ENCODE data around the gene BET1L. TPM values are rescaled to one million over a fixed set of nuclear protein-coding genes. Genes with fewer than 3 reads are reported as not detected.

BET1L gene
- total RNA-seq, 4 donors from 2014 or later: 25.5 to 33.3 (median 31.6) TPM

DNA sequence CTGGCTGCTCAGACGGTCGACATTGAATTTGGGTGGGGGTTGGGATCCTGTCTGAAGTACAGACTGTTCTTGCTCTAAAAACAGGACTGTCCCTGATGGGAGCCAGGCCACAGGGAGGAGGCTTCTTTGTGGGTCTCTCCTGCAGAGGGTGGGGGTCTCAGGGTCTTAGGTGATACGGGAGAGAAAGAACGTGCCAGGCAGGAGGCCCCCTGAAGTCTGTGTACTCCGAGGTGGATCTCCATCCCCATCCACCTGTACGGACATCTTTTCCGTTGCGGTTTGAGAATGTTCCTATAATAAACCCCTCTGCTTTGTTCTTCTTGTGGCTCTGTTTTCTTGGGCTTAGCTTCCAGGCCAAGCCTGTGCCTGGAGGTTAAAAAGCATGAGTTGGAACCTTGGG is 45.5 kb upstream of the BET1L start:
- TF ChIP-seq POLR2A (IDR thresholded peaks at IDR 0.05): no peak
- TF ChIP-seq, protein P1, sequence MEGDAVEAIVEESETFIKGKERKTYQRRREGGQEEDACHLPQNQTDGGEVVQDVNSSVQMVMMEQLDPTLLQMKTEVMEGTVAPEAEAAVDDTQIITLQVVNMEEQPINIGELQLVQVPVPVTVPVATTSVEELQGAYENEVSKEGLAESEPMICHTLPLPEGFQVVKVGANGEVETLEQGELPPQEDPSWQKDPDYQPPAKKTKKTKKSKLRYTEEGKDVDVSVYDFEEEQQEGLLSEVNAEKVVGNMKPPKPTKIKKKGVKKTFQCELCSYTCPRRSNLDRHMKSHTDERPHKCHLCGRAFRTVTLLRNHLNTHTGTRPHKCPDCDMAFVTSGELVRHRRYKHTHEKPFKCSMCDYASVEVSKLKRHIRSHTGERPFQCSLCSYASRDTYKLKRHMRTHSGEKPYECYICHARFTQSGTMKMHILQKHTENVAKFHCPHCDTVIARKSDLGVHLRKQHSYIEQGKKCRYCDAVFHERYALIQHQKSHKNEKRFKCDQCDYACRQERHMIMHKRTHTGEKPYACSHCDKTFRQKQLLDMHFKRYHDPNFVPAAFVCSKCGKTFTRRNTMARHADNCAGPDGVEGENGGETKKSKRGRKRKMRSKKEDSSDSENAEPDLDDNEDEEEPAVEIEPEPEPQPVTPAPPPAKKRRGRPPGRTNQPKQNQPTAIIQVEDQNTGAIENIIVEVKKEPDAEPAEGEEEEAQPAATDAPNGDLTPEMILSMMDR (IDR thresholded peaks at IDR 0.05): no peak
- no peak for DNase-seq (ENCODE audit: low spot score in 2 of 2)
- whole genome bisulfite sequencing, 2 donors: 81 to 88% methylated on average over 8 of the region's 8 CpGs

DNA sequence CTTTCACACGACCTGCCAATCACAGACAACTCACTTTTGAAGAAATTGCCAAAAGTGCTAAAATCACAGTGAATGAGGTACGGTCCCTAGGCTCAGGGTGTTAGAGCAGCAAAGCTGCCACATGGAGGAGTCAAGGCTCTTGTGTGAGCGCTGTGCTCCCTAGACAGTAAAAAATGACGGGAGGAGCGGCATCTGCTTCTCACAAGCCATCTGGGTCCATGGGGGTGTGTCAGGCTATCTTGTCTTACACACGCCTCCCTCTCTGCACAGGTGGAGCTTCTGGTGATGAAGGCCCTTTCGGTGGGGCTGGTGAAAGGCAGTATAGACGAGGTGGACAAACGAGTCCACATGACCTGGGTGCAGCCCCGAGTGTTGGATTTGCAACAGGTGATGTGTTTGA is 44.4 kb upstream of the BET1L start:
- TF ChIP-seq, protein P1 (IDR thresholded peaks at IDR 0.05): no peak
- no peak for TF ChIP-seq POLR2A (IDR thresholded peaks at IDR 0.05)
- peak in 1 of 2 donors; percentile 68 for DNase-seq (ENCODE audit: low spot score in 2 of 2)
- 77 to 78% methylated on average over 10 of the region's 10 CpGs for WGBS, 2 donors
- intact Hi-C loops (cut with DNase I; ENCODE audit: low total_unique reads): loop anchor here (10.0 kb wide), 1 partner anchor 103 kb away; no protein-coding TSS in a partner anchor
- H3K4me3 ChIP-seq (ENCODE audit: low read depth, poor library complexity, severe bottlenecking): no peak overlapping the region

More for the DNA sequence above, 45.5 kb upstream of the BET1L start:
- no peak overlapping the region for H3K4me3 ChIP-seq (ENCODE audit: low read depth, poor library complexity, severe bottlenecking)
- intact Hi-C loops (cut with DNase I; ENCODE audit: low total_unique reads): loop anchor here (10.0 kb wide), 1 partner anchor 102 kb away; no protein-coding TSS in a partner anchor

DNA sequence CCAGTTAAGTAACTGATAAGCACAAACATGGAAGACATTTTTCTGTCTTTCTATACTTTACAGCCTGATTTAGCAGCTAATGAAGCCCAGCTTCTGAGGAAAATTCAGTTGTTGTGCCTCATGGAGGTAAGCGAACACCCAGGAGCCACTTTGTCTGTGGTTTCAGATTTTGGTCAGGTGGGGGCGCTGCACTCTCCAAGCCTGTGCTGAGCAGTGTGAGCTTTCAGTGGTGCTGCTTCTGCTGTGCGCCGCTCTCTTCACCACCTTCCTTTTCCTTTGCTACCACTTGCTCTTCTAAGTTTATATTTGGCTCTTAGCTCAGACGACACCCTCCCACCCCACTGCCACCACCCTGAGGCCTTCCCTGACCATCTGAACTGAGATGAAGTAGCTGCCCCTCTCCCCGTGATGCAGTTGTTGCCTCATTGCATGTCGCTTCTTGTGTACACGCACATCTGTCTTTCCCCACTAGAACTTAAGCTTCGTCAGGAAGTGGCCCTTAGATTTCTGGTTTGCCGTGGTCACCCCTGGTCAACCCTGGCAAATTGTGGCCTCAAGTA is 43.6 kb upstream of the BET1L start:
- 78 to 82% methylated on average over 10 of the region's 10 CpGs for whole genome bisulfite sequencing, 2 donors
- TF ChIP-seq, protein P1 (IDR thresholded peaks at IDR 0.05): peak in 1 of 3 donors; percentile 10
- TF ChIP-seq POLR2A (IDR thresholded peaks at IDR 0.05): no peak
- no peak overlapping the region for H3K4me3 ChIP-seq (ENCODE audit: low read depth, poor library complexity, severe bottlenecking)
- peak; percentile 53 to 94 for DNase-seq (ENCODE audit: low spot score in 2 of 2)
- intact Hi-C loops (cut with DNase I; ENCODE audit: low total_unique reads): loop anchor here (10.0 kb wide), 1 partner anchor 104 kb away; no protein-coding TSS in a partner anchor

DNA sequence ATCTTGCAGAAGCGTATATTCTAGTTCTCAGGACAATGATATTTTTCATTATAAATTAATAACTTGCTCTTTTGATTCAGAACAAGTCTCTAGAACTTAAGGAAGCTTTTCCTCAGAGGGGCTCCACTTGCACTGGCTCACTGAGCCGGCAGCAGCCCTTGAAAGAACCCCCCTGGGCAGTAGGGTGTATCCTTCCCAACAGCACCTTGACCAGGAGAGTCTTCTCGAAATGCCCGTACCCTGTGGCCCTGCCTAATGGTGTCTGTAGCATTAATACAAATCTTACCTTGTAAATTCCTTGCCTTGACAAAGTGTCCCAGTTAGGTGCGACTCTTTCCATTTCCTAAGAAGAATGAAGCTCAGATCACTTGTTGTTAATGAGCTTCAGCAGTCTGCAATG is 43.1 kb upstream of the BET1L start:
- intact Hi-C loops (cut with DNase I; ENCODE audit: low total_unique reads): loop anchor here (10.0 kb wide), 1 partner anchor 105 kb away; no protein-coding TSS in a partner anchor
- no peak for TF ChIP-seq POLR2A (IDR thresholded peaks at IDR 0.05)
- TF ChIP-seq, protein P1 (IDR thresholded peaks at IDR 0.05): no peak
- no peak for DNase-seq (ENCODE audit: low spot score in 2 of 2)
- 82 to 92% methylated on average over 5 of the region's 5 CpGs for WGBS, 2 donors
- H3K4me3 ChIP-seq (ENCODE audit: low read depth, poor library complexity, severe bottlenecking): no peak overlapping the region

DNA sequence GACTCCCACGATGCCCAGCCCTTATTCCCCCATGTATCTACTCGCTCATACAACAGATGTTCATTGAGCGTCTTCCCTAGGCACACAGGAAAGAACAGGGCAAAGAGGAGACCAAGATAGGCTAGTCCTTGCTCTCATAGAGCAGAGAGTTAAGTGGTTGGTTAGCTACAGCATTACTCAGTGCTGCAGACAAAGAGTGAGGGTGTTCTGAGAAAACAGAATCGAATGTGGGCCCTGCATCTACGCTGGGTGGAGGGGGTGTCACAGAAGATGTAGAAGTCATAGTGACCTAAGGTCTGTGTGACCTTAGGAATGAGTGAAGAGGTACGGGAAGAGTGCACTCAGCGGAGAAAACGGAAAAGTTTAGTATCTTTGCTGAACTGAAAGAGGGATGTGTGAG is 41.9 kb upstream of the BET1L start:
- TF ChIP-seq, protein P1 (IDR thresholded peaks at IDR 0.05): no peak
- no peak for TF ChIP-seq POLR2A (IDR thresholded peaks at IDR 0.05)
- DNase-seq (ENCODE audit: low spot score in 2 of 2): no peak
- H3K4me3 ChIP-seq (ENCODE audit: low read depth, poor library complexity, severe bottlenecking): no peak overlapping the region
- intact Hi-C loops (cut with DNase I; ENCODE audit: low total_unique reads): no loop called here
- 89 to 95% methylated on average over 8 of the region's 8 CpGs for WGBS, 2 donors

DNA sequence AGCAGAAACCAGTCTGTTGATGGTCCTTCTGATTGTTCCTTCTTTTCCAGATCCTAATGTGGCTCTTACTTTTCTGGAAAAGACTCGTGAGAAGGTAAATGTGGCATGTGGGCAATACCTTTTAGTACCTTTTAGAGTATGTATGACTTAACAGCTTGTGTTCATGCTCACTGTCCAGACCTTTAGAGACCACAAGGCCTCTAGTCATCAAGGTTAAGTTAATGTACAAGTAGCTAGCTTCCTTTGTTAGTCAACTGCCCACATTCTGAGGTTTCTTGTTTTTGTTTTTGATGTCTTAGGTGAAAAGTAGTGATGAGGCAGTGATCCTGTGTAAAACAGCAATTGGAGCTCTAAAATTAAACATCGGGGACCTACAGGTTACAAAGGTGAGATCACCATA is 37.2 kb upstream of the BET1L start:
- intact Hi-C loops (cut with DNase I; ENCODE audit: low total_unique reads): no loop called here
- no peak overlapping the region for H3K4me3 ChIP-seq (ENCODE audit: low read depth, poor library complexity, severe bottlenecking)
- WGBS, 2 donors: 93 to 94% methylated on average over 2 of the region's 2 CpGs
- TF ChIP-seq, protein P1 (IDR thresholded peaks at IDR 0.05): no peak
- TF ChIP-seq POLR2A (IDR thresholded peaks at IDR 0.05): no peak
- DNase-seq (ENCODE audit: low spot score in 2 of 2): no peak

Measured in lower leg skin (tissue), 4 donors.